WTC11 (cell line): ENCODE data around the gene CCDC57. TPM values are rescaled to one million over a fixed set of nuclear protein-coding genes. Genes with fewer than 3 reads are reported as not detected.

ENCODE experiments used
- ATAC-seq: fragments of 200-7000 bp; cut with Tn5 transposase; 2 replicates; pipeline ENCODE4 v1.10.0; 2021; ENCODE audit warnings: mild to moderate bottlenecking, moderate library complexity
- CTCF ChIA-PET: fragments of 300-600 bp; sonication (Branson Sonifier 250); formaldehyde crosslinking; loops from one replicate; lab custom pipeline; 2021; ENCODE audit warnings: antibody characterized with exemption; lab: Charles Lee
- POLR2A ChIA-PET: fragments of 350-600 bp; sonication (Branson Sonifier 250); formaldehyde crosslinking; loops from one replicate; lab custom pipeline; 2021; ENCODE audit warnings: antibody characterized with exemption; lab: Charles Lee
- DNase-seq: peaks from one replicate; pipeline ENCODE4 v3.0.0; 2021; ENCODE audit warnings: low spot score
- H3K27ac Mint-ChIP-seq: 2 replicates; pipeline ENCODE4 v1.8.0; 2021; ENCODE audit warnings: mixed read lengths
- H3K27me3 Mint-ChIP-seq: 2 replicates; pipeline ENCODE4 v1.8.0; 2021; ENCODE audit warnings: low read depth, mild to moderate bottlenecking, moderate library complexity, mixed read lengths
- H3K36me3 Mint-ChIP-seq: 2 replicates; pipeline ENCODE4 v1.8.0; 2021; ENCODE audit warnings: mixed read lengths
- H3K4me1 Mint-ChIP-seq: 2 replicates; pipeline ENCODE4 v1.8.0; 2022; ENCODE audit warnings: mixed read lengths
- H3K4me3 Mint-ChIP-seq: 2 replicates; pipeline ENCODE4 v1.8.0; 2021; ENCODE audit warnings: mild to moderate bottlenecking, moderate library complexity, mixed read lengths
- H3K9me3 Mint-ChIP-seq: 2 replicates; pipeline ENCODE4 v1.8.0; 2021; ENCODE audit warnings: mixed read lengths
- ARID4B ChIP-seq: sonication (generic); formaldehyde crosslinking; IDR thresholded peaks from 2 replicates; pipeline ENCODE4 v1.8.0; 2023; ENCODE audit warnings: missing genetic modification reagents, mild to moderate bottlenecking, borderline replicate concordance
- GRHL2 ChIP-seq: fragments of 250-450 bp; sonication (Bioruptor Pico); IDR thresholded peaks from 2 replicates; pipeline ENCODE4 v1.8.0; 2022; ENCODE audit warnings: mild to moderate bottlenecking, moderate library complexity; ENCODE audit not compliant: insufficient replicate concordance, severe bottlenecking
- HMGXB4 ChIP-seq: sonication (generic); formaldehyde crosslinking; IDR thresholded peaks from 2 replicates; pipeline ENCODE4 v1.8.1; 2023; ENCODE audit warnings: mild to moderate bottlenecking, moderate library complexity, missing genetic modification reagents
- KAT7 ChIP-seq: sonication (generic); formaldehyde crosslinking; IDR thresholded peaks from 2 replicates; pipeline ENCODE4 v1.8.1; 2023; ENCODE audit warnings: missing genetic modification reagents, mild to moderate bottlenecking, borderline replicate concordance
- OVOL2 ChIP-seq: fragments of 250-450 bp; sonication (Bioruptor Pico); IDR thresholded peaks from 2 replicates; pipeline ENCODE4 v1.9.0; 2021; ENCODE audit warnings: mild to moderate bottlenecking, borderline replicate concordance
- PRRX2 ChIP-seq: fragments of 250-450 bp; sonication (Bioruptor Pico); IDR thresholded peaks from 2 replicates; pipeline ENCODE4 v1.8.0; 2021; ENCODE audit warnings: mild to moderate bottlenecking
- RELA ChIP-seq: sonication (generic); formaldehyde crosslinking; IDR thresholded peaks from 2 replicates; pipeline ENCODE4 v1.8.1; 2022; ENCODE audit warnings: missing genetic modification reagents, mild to moderate bottlenecking, borderline replicate concordance
- SMAD4 ChIP-seq: sonication (generic); formaldehyde crosslinking; IDR thresholded peaks from 2 replicates; pipeline ENCODE4 v1.8.0; 2022; ENCODE audit warnings: mild to moderate bottlenecking, missing genetic modification reagents
- SP1 ChIP-seq: sonication (generic); formaldehyde crosslinking; conservative IDR thresholded peaks from 2 replicates; pipeline ENCODE4 v1.8.1; 2022; ENCODE audit warnings: missing genetic modification reagents
- TCF7 ChIP-seq: sonication (generic); formaldehyde crosslinking; IDR thresholded peaks from 2 replicates; pipeline ENCODE4 v1.8.0; 2022; ENCODE audit warnings: mild to moderate bottlenecking, low read depth, missing genetic modification reagents, moderate library complexity
- TEAD1 ChIP-seq: sonication (generic); formaldehyde crosslinking; IDR thresholded peaks from 2 replicates; pipeline ENCODE4 v1.8.0; 2022; ENCODE audit warnings: mild to moderate bottlenecking, missing genetic modification reagents
- ZNF219 ChIP-seq: sonication (generic); formaldehyde crosslinking; IDR thresholded peaks from 2 replicates; pipeline ENCODE4 v1.8.0; 2023; ENCODE audit warnings: missing genetic modification reagents, mild to moderate bottlenecking, borderline replicate concordance
- ZNF263 ChIP-seq: sonication (generic); formaldehyde crosslinking; IDR thresholded peaks from 2 replicates; pipeline ENCODE4 v1.8.1; 2022; ENCODE audit warnings: low read depth, mild to moderate bottlenecking, moderate library complexity, missing genetic modification reagents
- ZNF416 ChIP-seq: fragments of 250-450 bp; sonication (Bioruptor Pico); IDR thresholded peaks from 2 replicates; pipeline ENCODE4 v1.9.0; 2021; ENCODE audit warnings: mild to moderate bottlenecking, inconsistent platforms
- ZNF423 ChIP-seq: fragments of 250-450 bp; sonication (Bioruptor Pico); IDR thresholded peaks from 2 replicates; pipeline ENCODE4 v2.1.2; 2022; ENCODE audit warnings: mild to moderate bottlenecking, moderate library complexity
- ZNF425 ChIP-seq: fragments of 250-450 bp; sonication (Bioruptor Pico); conservative IDR thresholded peaks from 2 replicates; pipeline ENCODE4 v1.9.0; 2021; ENCODE audit warnings: mild to moderate bottlenecking
- ZSCAN18 ChIP-seq: fragments of 250-450 bp; sonication (Bioruptor Pico); IDR thresholded peaks from 2 replicates; pipeline ENCODE4 v2.1.2; 2022; ENCODE audit warnings: mild to moderate bottlenecking, moderate library complexity
- total RNA-seq: library from RNA; stranded (reverse); gene quantifications from 3 replicates; pipeline ENCODE4 v1.2.3, GENCODE V29; 2021
- TF ChIP-seq, protein P1 (sequence below): sonication (generic); formaldehyde crosslinking; IDR thresholded peaks from 2 replicates; pipeline ENCODE4 v1.8.1; 2023; ENCODE audit warnings: mild to moderate bottlenecking, missing genetic modification reagents
- TF ChIP-seq, protein P2 (sequence below): sonication (generic); formaldehyde crosslinking; IDR thresholded peaks from 2 replicates; pipeline ENCODE4 v1.8.0; 2022; ENCODE audit warnings: mild to moderate bottlenecking, missing genetic modification reagents
- TF ChIP-seq, protein P3 (sequence below): sonication (generic); formaldehyde crosslinking; IDR thresholded peaks from 2 replicates; pipeline ENCODE4 v1.8.1; 2022; ENCODE audit warnings: low read depth, missing genetic modification reagents, borderline replicate concordance

Gene CCDC57
- total RNA-seq, 1 experiment from 2014 or later: 20.0 TPM

- H3K9me3 Mint-ChIP-seq: no peaks in the 10 kb centered on the region
- H3K4me1 Mint-ChIP-seq: peaks cover 4% of the 10 kb centered on the region
- H3K27ac Mint-ChIP-seq: no peak overlapping the region
- peaks cover 3% of the 10 kb centered on the region; the same call in 1 of the 2 replicates for H3K27me3 Mint-ChIP-seq
- POLR2A ChIA-PET: no interaction called here
- ATAC-seq (no peak), DNase-seq (no peak)
- TF ChIP-seq GRHL2 (CRISPR knock-in tag) (no peak), PRRX2 (no peak), TCF7 (no peak), RELA (no peak), OVOL2 (no peak), ZNF423 (no peak), ARID4B (CRISPR knock-in tag) (no peak)
- TF ChIP-seq, protein P1, sequence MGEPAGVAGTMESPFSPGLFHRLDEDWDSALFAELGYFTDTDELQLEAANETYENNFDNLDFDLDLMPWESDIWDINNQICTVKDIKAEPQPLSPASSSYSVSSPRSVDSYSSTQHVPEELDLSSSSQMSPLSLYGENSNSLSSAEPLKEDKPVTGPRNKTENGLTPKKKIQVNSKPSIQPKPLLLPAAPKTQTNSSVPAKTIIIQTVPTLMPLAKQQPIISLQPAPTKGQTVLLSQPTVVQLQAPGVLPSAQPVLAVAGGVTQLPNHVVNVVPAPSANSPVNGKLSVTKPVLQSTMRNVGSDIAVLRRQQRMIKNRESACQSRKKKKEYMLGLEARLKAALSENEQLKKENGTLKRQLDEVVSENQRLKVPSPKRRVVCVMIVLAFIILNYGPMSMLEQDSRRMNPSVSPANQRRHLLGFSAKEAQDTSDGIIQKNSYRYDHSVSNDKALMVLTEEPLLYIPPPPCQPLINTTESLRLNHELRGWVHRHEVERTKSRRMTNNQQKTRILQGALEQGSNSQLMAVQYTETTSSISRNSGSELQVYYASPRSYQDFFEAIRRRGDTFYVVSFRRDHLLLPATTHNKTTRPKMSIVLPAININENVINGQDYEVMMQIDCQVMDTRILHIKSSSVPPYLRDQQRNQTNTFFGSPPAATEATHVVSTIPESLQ (CRISPR knock-in tag): no peak
- TF ChIP-seq, protein P2, sequence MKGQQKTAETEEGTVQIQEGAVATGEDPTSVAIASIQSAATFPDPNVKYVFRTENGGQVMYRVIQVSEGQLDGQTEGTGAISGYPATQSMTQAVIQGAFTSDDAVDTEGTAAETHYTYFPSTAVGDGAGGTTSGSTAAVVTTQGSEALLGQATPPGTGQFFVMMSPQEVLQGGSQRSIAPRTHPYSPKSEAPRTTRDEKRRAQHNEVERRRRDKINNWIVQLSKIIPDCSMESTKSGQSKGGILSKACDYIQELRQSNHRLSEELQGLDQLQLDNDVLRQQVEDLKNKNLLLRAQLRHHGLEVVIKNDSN (CRISPR knock-in tag): no peak
- H3K4me3 Mint-ChIP-seq: no peak overlapping the region
- H3K36me3 Mint-ChIP-seq: no peaks in the 10 kb centered on the region
- CTCF ChIA-PET: interaction anchor here (1.1 to 2.8 kb wide), 3 partner anchors 16 to 92 kb away, joined by 3 to 10 read pairs (median 5); no protein-coding TSS in a partner anchor
Observed at GRCh38 chr17:82121660-82122629, 90.7 kb downstream of the CCDC57 start.

DNA sequence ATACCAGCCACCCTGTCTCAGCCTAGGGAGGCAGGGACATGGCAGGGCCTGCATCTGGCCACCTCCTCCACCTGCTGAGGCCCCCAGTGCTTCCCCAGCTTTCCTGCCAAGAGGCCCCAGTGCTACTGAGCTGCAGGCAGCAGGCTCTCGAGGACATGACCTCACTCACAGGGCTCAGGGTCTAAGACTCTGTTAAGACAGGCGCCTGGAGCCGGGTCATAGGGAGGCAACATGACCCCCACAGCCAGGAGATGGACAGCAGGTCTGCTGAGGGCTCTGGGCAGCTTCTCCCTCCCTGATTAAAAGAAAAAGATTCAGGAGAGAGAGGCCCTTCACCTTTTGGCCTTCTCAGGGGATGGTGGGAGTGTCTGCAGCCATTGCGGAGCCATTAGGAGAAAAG, 91.4 kb downstream of the CCDC57 start:
- Mint-ChIP-seq H3K27me3 (peaks cover 3% of the 10 kb centered on the region; the same call in 1 of the 2 replicates), H3K4me1 (peaks cover 10% of the 10 kb centered on the region), H3K9me3 (no peaks in the 10 kb centered on the region), H3K4me3 (no peak overlapping the region), H3K36me3 (no peaks in the 10 kb centered on the region), H3K27ac (no peak overlapping the region)
- ATAC-seq: no peak
- POLR2A ChIA-PET: no interaction called here
- CTCF ChIA-PET: interaction anchor here (1.4 to 2.8 kb wide), 2 partner anchors 15 to 91 kb away, joined by 5 to 10 read pairs; no protein-coding TSS in a partner anchor
- TF ChIP-seq KAT7: no peak
- no peak for TF ChIP-seq ZSCAN18 (CRISPR knock-in tag)
- no peak for TF ChIP-seq HMGXB4 (CRISPR knock-in tag)
- TF ChIP-seq SP1: no peak
- no peak for TF ChIP-seq ZNF219 (CRISPR knock-in tag)
- TF ChIP-seq ZNF416 (CRISPR knock-in tag): no peak
- TF ChIP-seq, protein P3, sequence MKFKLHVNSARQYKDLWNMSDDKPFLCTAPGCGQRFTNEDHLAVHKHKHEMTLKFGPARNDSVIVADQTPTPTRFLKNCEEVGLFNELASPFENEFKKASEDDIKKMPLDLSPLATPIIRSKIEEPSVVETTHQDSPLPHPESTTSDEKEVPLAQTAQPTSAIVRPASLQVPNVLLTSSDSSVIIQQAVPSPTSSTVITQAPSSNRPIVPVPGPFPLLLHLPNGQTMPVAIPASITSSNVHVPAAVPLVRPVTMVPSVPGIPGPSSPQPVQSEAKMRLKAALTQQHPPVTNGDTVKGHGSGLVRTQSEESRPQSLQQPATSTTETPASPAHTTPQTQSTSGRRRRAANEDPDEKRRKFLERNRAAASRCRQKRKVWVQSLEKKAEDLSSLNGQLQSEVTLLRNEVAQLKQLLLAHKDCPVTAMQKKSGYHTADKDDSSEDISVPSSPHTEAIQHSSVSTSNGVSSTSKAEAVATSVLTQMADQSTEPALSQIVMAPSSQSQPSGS (CRISPR knock-in tag): no peak
- TF ChIP-seq SMAD4 (CRISPR knock-in tag): no peak
- no peak for TF ChIP-seq TEAD1 (CRISPR knock-in tag)
- no peak for TF ChIP-seq ZNF425
- TF ChIP-seq ZNF263 (CRISPR knock-in tag): no peak
- no peak for DNase-seq
